Stimulated activated CD8-positive, alpha-beta memory T cell treated with anti-CD3 and anti-CD28 coated beads, Interleukin-4, amount 100 ng/mL, for 48 hours (primary cell): Measurements from ENCODE around the gene SDCCAG8.
"Not testable (repeated sequence)": the region's sequence is repeated elsewhere in the genome, so short reads cannot be mapped to it uniquely, and the experiment has no call there.

Experiments
- DNase-seq: peaks from one replicate; pipeline ENCODE4 v3.0.0-alpha.2; 2020

Gene SDCCAG8

DNA sequence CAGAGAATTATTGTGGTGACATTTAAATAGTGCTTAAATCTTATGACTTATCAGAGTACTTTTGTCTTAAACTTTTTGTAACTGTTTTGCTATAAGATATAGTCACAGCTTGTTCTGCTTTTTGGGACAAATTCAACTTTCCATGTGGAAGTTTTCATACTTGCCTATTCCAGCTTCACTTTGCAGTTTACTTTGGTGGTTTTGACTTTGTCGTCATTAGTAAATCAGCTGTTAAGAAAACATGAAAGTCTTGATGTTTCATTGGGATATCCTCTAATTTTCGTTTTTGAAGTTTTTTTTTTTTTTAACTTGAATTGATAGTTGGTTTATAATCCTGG is 31.3 kb downstream of the SDCCAG8 start:
- DNase-seq = no peak

DNA sequence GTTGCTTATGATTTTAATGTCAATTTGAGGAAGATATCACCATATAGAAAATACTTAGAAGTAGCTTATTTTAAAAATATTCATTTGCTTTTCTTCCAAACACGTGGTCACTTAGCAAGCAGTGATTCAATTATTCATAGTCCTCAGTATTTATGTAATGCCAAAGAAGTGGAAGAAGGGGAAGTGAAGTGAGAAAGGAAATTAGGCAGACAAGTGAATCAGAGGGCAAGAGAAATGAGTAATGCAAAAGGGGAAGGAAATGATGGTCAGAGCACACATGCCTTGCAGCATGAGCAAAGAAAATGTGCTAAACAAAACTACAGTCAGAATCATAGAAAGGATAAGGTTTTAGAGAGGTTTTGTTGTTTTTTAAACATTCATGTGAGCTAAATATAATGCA is 31.8 kb downstream of the SDCCAG8 start:
- DNase-seq = no peak

DNA sequence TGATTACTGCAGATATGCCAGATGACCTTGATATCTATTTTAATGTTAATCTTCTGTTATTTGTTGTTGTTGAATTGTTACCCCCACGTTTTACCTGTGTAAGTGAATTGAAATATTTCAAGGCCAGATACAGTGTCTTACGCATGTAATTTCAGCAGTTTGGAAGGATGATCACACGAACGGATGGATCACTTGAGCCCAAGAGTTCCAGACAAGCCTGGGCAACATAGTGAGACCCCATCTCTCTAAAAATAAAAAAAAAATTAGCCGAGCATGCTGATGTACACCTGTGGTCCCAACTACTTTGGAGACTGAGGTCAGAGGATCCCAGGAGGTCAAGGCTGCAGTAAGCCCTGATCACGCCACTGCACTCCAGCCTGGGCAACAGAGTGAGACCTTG is 32.2 kb downstream of the SDCCAG8 start:
- no peak for DNase-seq

DNA sequence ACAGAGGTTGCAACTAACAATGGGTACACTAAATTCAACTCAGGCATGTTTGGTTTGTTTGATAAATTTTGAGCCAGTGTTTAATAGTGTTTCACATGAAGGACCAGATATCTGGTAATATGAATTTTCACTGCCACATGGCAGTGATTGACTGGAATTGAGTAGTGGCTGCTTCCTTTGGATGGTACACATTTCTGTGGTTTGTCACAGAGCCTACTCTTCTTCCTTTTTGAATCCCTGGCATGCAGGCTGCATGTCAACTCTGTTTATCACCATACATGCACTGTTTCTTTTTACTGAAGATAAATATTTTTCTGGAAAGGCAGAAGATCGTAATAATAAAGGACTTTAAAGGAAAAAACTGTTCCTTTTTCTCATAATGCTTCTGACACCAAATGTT is 35.5 kb downstream of the SDCCAG8 start:
- no peak for DNase-seq

DNA sequence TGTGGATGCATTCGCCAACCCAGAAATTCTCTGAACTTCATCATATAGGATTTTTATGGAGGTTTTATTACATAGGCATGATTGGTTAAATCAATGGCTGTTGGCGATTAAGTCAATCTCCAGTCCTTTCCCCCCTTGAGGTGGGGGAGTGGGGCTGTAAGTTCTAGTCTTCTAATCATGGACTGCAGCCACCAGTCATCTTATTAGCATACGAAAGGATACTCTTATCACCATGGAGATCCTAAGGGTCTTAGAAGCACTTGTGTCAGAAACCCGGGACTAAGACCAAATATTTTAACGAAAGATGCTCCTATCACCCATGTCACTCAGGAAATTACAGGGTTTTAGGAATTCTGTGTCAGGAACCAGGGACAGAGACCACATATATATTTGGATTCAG is 36.3 kb downstream of the SDCCAG8 start:
- DNase-seq = no peak

DNA sequence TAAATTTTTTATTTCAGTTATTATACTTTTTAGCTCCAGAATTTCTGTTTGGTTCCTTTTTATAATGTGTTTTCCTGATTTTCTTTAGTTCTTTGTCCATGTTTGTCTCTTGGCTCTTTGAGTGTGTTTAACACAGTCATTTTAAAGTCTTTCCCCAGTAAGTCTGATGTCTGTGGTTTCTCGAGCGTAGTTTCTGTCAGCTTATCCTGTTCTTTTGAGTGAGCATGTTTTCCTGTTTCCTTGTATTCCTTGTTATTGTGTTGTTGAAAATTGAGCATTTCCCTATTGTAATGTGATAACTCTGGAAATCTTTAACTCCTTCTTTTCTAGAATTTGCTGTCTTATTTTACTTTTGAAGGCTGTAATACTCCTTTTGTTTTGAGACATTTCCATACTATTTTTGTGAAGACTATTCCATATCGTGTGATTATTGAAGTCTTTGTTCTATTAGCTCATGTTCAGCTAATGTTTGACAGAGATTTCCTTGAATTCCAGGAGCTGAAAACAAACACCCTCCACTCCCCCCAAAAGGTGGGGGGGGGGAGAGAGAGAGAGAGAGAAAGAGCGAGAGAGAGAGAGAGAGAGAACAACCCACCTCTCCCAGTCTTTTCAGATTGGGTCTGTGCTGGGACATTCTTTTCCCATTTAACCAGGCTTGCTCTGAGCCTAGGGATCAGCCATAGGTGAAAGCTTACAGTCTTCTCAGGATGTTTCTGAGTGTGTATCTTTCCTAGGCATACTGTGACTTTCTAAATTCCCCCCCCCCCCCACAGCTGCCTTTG is 38.3 kb downstream of the SDCCAG8 start:
- no peak for DNase-seq

DNA sequence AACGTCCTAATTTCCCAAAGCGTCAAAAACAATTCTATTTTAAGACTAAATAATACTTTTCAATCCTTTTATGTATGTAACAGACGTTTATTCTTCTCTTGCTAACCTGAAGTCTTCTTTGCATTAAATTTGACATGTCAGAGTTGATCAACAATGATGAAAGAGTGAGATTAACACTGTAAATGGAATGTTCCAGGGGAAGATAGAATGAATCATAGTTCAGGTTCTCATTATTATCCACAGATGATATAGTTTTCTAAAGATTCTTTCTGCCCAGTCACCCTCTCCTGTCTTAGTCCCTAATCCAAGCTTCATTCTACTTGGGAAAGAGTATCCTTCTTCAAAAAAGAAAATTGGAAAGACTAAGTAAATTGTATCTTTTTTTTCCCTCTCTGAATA is 38.9 kb downstream of the SDCCAG8 start:
- DNase-seq = no peak

DNA sequence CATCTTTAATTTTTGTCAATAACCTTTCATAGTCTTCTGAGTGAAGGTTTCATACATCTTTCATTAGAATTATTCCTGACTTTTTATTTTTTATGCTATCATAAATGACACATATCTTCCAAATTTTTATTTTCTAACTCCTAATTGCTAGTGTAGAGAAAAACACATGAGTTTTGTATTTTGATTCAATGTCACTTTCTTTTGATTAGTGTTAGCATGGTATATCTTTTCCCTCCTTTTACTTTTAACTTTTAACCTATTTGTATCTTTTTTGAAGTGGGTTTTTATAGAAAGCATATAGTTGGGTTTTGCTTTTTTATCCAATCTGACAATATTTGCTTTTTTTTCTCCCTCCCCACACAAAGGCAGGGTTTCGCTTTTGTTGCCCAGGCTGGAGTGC is 43.2 kb downstream of the SDCCAG8 start:
- DNase-seq = no peak

DNA sequence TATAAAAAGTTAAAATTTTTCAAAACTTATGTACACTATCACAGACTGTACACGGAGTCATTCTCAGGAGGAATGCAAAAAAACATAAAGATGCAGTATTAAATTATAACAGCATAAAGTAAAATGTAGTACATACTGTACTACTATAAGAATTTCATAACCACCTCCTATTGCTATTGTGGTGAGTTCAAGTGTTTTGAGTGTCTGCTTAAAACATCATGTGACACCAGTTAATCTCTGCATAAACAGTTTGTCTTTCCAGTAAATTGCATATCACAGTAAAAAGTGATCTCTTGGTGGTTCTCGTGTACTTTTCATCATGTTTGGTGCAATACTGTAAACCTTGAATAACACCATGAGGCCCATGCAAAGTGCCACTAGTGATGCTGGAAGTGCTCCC is 45.2 kb downstream of the SDCCAG8 start:
- no peak for DNase-seq

DNA sequence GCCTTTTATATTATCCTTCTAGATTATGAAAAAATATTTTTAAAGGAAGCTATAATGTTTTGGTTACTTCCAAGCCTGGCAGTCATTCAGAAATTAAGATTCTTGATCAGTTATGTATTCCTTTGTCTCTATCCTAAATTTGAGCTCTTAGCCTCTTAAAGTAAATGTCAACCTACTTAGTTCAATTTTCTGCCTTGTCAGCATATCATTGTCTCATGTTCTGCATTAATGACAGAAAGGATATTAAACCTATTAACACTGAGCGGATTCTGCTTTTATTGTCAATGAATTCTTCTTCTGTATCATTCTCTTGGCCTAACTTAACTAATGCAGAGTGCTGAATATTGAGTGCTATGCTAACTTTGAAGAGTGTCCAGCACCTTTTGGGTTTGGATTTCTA is 56.0 kb downstream of the SDCCAG8 start:
- DNase-seq = no peak

DNA sequence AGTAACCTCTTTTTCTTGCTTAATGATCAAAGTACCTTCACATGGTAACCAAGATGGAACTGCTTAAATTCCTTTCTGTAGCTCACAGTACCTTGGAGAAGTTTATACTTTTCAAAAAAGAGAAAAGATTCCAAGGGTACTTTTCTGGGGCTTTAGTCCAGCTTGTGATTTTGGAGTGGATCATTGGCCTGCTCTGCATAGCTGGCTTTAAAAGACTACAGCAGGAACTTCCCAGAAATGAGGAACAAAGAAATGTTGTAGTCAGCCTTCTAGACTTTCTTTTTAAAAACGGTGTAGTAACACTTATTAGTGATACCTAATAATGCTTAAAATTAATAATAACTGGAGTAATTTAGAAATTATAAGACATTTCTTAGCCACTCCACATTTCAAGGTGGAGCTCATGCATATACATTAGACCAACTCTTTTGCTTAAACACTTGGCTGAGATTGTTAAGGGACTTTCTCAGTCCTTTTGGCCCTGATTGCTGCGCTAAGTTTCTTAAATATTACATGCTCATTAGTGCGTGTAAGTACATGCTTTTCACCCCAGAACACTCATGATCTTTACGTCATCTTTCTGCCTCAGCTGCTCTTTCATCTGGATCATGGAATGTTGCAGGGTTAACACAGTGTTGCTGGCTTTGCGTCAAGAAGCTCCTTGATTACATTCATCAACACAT is 57.3 kb downstream of the SDCCAG8 start:
- no peak for DNase-seq

DNA sequence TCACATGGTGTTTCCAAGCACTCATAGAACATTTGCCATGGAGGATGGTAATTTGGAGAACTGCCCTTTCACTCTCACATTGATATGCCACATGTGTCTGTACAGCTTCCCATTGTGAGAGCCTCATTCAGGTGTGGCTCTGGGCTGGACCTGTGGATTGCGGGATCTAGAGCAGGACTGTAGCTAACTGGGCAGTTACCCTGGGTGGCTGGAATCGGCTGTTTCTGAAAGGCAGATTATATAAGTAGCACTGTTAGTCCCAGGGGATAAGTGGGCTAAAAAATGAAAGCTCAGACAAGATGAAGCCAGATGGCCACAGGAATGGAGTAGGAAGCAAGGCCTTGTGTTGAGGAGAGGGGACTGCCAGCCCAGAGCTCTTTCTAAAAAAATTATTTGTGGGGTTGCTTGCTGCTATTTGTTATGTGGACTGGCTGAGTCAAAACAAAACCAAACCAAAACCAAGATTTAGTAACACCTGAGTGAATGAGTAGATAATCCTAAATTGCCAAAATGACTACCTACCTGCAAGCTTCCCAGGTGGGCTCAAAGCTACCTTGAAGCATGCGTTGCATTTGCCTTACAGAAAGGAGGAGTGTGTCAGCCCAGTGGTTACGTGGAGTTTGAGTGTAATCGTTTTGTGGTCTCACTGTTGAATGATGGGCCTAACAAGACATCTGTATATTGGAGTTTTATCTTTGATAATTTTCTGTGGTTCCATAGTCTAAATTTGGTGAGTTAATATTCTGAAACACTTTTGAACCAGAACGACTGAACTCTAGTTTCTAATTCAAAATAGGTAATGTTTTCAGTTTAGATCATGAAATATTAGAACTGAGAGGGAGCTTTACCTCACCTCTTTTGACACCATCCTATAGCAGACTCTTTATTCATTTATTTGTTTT is 58.0 kb downstream of the SDCCAG8 start:
- no peak for DNase-seq

DNA sequence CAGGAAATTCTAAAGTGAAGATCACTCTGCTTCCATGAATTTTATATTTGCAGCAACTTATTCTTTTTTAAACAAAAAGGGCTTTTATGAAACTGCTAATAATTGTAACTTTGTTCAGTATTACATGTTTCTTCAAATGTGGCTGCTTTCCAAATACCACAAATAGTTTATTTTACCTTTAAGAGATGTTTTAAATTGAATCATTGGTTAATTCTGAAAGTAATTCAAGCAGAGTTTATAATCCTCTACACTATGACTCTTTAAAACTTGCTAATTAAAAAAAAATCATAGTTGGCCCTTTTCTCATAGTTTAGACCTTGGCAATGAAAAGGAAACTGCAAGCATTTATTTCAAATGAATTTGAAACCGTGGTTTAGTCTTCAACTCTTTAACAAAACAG is 59.6 kb downstream of the SDCCAG8 start:
- no peak for DNase-seq

DNA sequence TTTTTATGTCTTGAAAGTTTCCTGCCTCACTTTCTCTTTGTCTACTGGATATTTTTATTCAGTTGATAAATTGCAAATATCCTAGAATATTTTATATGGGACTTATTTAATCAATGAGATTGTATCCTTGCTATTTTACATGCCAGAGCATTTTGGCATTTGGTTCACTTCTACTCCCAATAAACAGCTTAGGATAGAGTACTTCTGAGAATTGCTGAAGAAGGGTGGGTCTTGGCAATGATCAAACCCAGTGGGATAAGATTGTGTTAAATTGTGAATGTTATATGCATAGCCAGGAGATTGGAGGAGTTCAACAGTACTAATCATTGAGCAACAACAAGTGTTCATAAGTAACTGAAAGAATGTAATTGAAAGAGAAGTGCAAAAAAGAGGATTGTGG is 60.1 kb downstream of the SDCCAG8 start:
- no peak for DNase-seq

DNA sequence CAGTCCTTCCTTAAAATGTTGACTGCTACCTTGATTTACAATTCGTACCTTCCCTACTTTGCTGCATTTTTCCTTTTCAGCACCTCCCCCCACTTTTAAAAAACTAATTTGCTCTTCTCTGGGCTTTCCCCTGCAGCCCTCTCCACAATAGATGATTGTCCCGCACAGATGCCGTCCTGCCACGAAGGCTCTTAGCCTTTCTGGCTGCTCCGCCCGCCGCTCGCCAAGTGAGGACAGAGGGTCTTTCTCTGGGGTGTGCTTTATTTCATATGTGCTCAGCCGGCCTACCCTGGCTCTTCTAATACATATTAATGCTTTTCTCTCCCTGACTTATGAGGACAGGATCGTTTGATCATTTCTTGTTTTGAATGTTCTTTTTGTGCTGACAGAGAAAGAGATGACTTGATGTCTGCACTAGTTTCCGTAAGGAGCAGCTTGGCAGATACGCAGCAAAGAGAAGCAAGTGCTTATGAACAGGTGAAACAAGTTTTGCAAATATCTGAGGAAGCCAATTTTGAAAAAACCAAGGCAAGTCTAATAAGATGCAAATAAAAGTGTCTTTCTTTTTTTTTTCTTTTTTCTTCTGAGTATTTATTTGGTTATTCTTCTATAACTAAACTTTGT is 60.6 kb downstream of the SDCCAG8 start:
- DNase-seq = no peak

DNA sequence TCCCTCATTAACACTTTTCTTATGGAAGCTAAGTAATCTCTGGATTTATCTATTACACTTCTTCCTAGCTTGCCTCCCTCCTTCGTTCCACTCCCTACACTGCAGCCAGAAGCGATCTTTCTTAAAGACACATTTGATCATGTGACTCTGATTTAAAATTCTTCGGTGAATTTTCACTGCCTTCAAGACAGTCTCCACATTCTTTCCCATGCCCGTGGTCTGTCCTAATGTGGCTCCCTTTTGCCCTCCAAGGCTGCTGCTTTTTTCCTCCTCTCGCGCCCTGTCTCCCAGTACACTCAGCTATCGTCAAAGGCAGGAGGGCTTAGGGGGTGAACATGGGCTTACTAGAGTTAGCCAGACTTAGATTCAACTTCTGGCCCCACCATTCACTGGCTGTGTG is 64.4 kb downstream of the SDCCAG8 start:
- no peak for DNase-seq

DNA sequence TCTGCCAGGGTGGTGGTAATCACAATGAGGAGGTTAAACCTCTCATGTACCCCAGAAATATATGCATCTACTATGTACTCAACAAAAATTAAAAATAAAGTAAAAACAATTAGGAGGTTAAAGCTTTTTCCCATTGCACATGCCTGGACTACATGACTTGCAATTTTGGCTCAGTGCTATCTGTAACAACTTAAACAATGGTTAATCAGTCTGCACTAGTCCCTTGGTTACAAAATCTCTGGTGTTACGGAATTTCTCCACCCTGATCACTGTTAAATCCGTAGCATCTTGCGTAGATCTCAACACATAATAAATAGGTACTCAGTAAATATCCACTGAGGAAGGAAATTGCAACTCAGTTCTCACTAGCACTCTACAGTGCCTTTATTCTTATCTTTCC is 66.5 kb downstream of the SDCCAG8 start:
- DNase-seq = no peak

DNA sequence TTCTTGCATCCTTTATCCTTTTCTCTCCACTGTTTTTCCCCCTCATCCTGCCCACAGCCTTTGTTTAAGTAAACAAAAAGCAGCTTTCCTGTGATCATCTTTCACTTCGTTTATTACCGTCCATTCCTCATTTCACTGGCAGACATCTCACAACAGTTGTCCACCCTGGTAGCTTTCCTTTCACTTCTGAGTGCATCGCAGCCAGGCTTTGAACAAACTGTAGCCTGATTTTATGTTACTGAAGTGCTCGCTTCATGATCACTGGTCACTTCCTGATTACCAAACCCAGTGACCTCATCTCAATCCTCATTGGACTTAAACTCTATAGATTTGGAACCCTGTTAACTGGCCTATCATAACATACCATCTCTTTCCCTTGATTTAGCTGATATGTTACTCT is 67.7 kb downstream of the SDCCAG8 start:
- DNase-seq = no peak

DNA sequence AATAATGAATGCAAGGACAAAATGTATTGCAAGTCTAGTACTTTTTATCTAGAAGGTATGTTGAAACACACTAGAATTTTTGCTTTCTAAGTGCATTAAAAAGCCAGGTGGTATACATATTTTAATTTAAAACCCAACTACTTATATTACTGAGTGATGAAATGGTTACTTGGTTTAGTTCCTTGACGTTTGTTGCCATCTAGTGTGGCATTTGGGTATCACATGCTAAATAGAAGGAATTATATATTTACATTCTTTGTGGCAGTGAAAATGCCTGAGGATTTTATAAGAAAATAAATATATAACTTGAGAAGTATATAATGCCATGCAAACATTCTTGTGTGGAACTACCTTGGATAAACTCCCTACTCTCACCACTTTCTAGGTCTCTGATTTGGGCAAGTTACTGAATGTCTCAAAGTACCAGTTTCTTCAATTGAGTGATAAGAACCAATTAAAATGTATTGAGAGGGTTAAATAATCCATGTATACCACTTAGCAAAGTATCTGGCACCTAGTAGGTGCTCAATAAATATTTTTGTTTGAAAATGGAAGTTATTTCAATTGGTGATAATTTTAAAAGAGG is 69.6 kb downstream of the SDCCAG8 start:
- no peak for DNase-seq

DNA sequence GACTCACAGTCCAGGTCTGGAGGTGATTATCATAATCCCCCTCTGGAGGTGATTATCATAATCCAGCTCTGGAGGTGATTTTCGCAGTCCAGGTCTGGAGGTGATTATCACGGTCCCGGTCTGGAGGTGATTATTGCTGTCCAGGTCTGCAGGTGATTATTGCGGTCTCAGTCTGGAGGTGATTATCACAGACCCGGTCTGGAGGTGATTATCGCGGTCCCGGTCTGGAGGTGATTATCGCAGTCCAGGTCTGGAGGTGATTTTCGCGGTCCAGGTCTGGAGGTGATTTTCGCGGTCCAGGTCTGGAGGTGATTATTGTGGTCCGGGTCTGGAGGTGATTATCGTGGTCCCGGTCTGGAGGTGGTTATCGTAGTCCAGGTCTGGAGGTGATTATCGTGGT is 76.6 kb downstream of the SDCCAG8 start:
- DNase-seq = no peak

DNA sequence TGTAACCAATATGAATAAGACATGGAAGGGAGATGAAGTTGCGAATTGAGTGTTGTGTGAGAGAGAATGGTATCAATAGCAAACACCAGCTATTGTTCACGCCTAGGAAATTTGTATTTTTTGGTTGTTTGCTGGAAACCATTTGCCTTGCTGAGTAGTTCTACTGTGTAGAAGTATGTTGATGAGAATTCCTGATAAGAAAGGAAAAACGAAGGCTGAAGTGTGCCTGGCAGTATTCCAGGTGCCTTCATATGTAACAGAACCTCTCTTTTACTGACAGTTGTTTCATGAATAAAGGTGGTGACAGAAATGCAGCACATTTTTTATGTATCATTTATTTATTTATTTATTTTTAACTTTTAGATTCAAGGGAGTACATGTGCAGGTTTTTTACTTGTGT is 79.5 kb downstream of the SDCCAG8 start:
- DNase-seq = no peak

DNA sequence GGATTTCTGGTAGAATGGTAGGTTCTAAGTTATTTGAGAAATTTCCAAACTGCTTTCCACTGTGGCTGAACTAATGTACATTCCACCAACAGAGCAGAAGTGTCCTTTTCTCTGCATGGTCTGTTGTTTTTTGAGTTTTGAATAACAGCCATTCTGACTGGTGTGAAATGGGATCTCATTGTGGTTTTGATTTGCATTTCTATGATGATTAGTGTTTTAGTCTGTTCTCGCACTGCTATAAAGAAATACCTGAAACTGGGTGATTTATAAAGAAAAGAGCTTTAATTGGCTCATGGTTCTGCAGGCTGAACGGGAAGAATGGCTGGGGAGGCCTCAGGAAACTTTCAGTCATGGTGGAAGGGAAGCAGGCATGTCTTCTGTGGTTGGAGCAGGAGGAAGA is 80.3 kb downstream of the SDCCAG8 start:
- DNase-seq = no peak

DNA sequence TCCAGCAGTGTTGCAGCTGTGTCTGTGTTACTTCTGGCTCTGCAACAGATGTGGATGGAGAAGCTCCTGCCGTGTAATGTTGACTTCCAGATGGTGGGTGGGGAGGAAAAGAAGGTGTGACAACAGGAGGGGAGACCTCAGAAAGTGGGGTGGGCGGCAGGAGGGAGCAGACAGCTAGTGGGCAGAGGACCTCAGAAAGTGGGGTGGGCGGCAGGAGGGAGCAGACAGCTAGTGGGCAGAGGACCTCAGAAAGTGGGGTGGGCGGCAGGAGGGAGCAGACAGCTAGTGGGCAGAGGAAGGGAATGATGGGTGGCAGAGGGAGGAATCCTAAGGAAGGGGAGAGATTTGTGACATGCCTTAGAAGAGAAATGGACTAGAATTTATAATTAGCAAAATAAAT is 83.0 kb downstream of the SDCCAG8 start:
- not testable (repeated sequence) for DNase-seq
